GM19035 (cell line): ENCODE measurements around the gene BEND5.

Experiments
- ATAC-seq: cut with Tn5 transposase; IDR thresholded peaks from one replicate; pipeline ENCODE4 v1.9.1; 2021; ENCODE audit not compliant: unreplicated experiment

The BEND5 gene, protein sequence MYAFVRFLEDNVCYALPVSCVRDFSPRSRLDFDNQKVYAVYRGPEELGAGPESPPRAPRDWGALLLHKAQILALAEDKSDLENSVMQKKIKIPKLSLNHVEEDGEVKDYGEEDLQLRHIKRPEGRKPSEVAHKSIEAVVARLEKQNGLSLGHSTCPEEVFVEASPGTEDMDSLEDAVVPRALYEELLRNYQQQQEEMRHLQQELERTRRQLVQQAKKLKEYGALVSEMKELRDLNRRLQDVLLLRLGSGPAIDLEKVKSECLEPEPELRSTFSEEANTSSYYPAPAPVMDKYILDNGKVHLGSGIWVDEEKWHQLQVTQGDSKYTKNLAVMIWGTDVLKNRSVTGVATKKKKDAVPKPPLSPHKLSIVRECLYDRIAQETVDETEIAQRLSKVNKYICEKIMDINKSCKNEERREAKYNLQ

DNA sequence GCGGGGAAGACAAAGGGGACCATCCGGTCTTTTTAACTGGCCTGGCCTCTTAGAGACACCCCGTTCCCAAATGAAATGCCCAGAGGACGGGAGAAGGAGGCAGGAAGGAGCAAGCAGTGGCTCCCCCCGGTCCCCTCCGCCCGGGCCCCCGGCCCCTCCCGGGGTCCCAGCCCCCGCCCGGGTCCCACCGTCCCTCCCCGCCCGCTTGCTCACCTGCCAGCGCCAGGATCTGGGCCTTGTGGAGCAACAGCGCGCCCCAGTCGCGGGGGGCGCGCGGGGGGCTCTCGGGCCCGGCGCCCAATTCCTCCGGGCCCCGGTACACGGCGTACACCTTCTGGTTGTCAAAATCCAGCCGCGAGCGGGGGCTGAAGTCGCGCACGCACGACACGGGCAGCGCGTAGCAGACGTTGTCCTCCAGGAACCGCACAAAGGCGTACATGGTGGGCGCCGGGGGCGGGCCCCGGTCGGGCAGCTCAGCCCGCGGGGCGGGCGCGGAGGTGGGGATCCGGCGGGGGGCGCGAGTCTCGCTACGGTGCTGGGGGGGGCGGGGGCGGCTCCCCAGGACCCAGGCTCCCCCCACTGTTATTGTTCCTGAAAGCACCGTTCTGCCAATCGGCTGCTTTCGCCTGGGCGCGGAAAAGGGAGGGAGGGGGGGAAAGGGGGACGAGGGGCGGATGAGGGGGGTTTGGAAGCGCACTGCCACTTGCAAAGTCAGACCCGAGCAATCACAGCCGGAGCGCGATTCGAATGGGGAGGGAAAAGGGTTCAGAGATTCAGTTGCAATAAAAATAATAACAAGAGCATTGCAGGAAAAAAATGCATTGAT, at the start of gene BEND5:
BEND5 (minus strand) TSS at position 499 of the 826 bp plus-strand sequence; CDS start at position 439, 60 bp downstream.
- ATAC-seq, result no peak

DNA sequence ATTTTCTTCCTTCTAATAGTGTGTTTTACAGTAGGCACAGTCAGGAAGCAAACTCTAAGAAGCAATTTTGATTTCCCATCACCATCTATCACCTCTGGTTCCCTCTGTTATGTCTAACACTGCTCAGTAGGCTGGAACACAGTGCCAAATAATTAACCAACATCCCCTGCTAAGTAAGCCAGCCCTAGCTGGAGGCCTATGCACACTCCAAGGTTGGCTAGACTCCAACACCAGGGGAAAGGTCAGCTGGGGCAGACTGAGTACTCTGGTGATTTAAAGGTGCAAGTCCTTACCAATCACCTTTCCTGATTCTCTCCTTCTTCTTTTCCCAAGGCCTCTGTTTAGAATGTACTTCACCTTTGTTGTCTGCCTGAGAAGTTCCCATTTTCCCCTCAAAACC, 46.5 kb upstream of the BEND5 start:
- ATAC-seq, result no peak

DNA sequence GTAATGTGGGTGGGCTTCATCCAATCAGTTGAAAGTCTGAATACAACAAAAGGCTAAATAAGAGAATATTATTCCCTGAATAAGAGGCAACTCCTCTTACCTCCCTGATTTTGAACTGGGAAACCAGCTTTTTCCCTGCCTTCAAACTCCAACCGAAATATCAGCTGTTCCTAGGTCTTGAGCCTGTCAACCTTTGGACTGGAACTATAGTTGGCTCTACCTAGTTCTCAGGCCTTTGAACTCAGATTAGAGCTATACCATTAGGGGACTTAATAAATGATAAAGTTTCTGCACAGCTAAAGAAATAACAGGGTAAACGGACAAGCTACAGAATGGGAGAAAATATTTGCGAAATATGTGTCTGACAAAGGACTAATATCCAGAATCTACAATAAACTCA, 43.8 kb upstream of the BEND5 start:
- no peak for ATAC-seq

DNA sequence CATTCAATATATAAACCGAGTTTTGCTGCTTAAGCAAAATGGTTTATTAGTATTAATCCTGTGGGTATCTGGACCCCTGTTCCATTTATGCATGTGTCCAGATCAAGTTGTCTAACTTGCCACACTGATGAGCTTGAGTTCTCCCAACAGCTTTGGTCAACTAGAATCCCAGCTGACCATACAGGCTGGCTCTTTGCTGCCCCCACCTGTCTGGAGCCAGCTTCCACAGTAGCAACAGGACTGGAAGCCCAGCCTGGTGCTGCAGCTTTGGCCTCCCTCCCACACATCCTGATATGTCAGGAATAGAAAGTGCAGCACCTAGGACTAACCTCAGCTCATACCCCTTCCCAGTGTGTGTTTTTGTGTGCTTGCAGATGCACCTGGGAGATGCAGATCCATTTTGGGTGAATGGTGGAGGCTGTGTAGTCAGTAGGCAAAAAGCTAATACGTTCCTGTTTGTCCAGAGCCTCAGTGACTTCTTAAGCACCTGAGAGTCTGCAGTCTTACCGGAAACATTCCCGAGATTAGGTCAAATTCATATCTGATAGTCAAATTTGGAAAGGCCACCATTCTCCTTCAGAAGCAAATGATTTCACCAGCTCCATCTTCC, 40.9 kb upstream of the BEND5 start:
- no peak for ATAC-seq

DNA sequence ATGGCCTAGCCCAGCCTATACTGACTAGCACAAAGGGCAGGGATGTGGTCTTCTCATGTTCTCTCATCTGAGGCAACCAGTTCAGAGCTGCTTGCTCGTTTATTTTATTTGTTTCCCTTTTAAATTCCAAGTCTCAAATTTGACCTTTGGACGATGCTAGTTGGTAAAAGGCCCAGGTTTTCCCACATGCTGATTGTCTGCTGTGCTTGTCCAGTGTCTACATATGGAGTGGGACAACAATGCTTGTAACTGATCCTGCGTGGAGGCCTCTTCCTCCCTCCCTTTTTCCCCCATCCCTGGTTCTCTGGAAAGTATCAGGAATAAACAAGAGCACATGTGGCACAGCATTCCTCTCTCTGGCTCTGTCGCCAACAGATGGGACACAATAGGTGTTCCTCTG, 34.0 kb upstream of the BEND5 start:
- ATAC-seq, result no peak

DNA sequence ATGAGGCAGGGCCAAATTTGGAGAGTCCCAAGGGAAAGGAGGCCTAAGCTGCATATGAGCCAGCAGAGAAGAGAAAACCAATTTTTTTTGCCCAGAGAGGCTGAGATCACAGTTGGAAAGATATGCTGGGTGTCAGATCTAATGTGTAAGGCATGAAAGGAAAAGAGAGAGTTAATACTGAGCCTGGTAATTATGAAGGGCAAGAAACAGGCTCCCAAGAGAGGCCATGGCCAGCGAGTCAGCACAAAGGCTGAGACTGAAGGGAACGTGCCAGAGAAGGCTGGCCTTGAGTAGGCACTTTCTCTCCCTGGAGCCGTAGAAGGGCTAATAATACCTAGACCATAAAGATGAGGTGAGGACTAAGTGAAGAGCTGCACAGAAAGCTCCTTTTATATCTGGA, 31.8 kb upstream of the BEND5 start:
- no peak for ATAC-seq

DNA sequence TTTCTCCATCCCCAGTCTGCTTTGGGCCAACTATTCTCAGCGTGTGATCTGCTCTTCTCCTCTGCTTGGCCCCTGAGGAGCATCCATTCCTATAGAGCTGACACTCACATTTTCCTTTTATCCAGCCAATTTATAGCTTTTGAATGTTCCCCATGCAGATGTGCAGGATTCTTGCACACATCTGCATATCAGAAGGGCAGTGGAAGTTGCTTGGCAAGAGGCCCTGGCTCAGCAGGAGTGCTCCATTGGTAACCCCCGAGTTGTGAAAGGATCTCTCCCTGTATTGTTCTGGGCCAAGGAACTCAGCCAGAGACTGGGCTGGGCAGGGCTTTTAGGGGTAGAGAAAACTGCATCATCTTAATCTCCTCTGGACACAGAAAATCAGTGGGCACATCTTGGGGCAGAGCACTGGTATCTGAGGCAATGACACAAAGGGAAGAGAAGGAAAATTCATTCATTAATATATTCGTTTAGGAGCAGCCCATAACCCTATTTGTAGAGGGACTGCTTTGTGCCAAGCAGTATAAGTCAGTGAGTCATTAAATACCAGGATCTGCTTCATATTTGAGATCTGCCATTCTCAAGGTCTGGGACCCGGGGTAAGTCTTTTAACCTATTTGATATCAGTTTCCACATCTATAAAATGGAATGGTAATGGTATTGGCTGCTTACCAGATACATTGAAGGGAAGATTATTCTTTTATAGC, 31.0 kb upstream of the BEND5 start:
- no peak for ATAC-seq

DNA sequence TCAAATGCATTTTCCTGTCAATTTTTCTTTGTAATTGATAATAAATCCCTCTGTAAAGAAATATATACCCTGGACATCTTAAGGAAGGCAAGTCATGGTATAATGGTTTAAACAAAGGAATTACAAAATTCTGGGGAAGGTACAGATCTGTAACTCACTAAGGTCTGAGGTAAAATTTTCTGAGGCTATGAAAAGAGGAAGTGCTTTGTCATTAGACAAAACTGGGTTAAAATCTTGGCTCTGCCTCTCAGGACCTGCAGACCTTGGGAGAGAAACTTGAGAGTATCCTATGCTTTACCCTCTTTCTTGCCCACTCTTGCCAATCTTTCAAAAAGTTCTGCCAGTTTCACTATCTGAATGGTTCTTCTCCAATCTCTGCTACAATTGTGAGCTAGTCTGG, 26.8 kb upstream of the BEND5 start:
- no peak for ATAC-seq

DNA sequence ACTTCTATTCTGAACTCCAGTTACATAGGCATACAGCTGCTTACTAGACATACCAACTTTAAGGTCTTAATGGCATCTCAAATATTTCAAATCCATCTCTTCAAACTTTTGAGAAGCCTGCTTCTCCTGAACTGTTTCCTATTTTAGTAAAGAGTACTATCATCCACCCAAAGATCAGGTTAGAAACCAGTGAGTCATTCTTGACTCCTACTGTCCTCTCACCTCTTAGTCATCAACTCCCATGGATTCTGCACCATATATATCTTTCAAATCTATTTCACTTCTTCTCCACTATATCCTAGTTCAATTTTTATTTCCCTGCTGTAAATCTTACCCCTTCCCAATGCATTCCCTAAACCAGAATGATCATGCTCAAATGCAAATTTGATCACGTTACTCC, 18.1 kb upstream of the BEND5 start:
- ATAC-seq, result no peak

DNA sequence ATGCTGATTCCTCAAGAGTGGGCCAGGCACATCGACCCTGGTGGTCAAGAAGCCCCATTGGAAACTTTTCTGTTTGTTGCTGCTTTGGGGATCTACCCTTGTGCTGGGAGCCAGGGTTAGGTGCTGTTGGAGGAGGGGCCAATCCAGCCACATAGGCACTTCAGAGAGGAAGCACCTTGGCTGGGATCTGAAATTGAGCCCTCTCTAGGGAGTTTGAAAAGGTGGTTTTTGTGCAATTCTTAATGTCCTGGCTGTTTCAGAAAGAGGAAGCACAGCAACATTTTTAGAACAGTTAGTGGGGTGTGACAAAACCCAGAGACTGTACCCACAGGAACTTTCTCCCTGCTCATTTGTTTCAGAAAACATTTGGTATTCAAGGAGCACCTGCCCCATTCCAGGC, 17.2 kb upstream of the BEND5 start:
- peak; percentile 52 for ATAC-seq

DNA sequence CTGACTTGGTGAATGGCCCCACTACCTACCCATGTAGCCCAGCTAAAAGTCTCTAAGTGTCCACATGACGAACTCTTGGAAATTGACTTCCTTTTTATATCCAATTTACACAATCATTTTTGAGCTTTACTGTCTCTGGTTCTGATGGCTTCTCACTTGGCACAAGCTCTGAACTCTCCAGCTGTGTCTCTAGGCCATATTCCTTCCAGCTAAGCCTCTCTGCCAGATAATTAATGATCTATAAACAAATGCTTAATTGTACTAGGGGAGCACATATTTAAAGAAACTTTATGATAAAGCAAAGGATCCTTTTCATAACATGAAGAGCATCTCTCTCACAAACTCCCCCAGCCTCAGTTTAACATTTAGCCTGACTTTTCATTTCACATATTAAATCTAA, 16.3 kb upstream of the BEND5 start:
- ATAC-seq, result no peak

DNA sequence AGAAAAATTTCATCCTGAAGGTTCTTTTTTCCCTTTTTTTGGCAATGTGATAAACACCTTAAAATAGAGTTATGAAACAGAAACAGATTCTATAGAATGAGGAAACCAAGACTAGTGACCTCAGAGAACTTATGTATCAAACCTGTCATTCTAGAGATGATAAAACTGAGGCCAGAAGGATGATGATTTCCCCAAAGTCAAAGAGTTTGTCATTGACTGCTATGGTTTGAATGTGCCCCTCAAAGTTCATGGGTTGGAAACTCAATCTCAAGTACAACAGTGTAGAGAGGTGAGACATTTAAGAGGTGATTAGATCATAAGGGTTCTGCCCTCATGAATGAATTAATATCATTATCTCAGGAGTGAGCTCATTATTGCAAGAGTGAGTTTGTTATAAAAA, 13.7 kb upstream of the BEND5 start:
- peak; percentile 54 for ATAC-seq

DNA sequence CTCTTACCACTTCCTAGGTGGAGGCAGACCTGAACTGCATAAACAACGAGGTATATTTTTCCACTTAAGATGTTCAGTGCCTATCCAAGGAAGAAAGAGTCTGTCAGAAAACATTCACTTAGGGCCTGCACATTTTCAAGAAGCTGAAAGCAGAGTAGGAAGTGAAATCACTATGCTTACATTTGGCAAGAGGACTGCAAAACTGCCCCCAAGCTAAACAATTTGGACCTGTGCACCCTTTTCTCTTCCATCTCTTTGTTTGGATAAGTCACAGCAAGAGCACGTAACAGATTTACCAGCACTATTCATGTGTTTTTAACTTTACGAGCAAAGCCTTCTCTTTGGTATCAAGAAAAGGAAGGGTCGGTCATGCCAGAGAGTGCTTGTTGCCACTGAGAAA, 13.2 kb upstream of the BEND5 start:
- ATAC-seq, result no peak

DNA sequence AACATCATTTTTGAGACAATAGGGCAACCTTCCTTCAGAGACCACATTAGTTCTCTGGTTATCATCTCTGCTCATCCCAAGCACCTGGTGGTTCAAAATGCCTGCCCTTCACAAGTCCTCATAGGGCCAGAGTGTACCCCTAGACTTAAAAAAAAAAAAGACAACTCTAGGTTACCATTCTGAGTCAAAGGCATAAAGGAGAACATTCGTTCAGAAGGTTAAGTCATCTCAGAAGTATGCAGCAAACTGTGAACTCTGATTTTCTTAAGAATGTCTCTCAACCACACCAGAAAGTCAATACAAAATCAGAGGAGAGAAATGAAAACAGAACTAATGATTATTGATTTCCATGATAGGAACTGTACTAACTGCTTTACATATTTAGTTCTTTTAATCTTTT, 9.2 kb upstream of the BEND5 start:
- no peak for ATAC-seq

DNA sequence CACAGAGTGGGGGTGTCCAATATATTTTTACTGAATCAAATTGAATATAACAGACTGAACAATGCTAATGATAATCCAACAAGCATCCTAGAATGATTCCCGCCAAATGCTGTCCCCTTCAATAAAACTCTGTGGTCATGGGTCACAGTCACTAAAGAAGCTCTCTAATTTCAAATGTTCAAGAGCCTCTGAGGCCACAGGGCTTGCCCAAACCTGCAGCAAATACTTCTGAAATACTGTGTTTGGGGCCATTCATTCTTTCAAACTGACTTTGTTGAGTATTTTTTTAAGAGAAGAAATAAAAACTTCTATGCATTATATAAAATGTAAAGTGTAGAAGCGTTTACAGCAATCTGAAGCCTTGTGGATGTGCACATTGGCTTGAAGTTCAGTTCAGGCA, 7.6 kb upstream of the BEND5 start:
- ATAC-seq, result no peak

DNA sequence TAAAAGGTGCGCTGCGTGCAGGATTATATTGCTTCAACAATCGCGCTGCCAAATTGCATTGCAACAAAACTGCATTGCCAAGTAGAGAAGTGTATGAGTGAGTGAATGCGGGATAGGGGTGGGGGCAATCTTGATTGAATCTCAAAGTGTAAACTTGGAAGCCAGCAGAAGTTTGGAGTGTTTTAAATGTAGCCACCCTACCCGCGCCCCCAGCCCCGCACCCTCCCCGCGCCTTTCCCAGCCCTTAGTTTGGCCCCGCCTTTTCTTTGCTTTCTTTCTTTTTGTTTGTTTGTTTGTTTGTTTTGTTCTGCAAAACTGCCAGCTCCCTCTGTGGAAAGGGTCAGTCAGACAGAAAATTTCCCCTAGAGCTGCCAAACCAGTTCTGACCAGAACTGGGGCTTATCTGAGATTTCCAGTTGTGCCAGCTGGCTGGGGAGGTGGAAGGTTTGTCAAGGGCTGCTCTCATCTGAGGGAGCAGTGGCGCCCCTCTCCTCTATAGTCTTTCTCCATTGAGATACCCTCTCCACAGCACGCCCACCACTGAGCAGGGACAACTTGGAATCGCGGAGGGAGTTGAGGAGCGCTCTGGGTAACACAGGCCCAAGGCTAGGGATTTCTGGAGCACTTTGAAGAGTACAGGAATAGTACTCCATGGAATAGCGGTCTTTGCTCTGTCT, 666 bp upstream of the BEND5 start:
- no peak for ATAC-seq

DNA sequence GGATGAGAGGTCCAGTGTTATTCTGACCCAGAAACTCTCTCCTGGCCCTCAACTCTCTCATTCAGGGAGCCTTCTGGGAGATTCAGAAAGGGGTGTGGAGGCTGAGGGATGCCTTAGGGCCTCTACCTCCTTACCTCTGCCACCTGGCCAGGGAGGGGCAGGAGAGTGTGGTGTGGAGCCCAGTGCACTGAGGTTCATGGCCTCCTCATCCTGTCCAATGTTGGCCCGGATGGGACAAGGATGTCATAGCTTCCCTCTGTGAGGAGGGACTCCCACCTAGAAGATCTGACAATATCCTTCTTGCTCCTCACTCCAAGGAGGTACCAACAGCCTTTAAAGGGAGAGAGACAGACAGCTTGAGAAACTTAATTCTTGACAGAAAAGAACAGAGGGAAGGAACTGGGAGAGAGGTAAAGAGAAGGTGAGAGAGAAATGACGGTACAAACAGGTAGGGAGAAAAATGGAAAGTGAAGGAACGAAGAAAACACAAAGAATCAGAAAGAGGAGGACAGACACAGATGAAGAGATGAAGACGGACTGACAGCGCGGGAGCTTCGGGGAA, 779 bp downstream of the BEND5 start:
- ATAC-seq, result no peak

DNA sequence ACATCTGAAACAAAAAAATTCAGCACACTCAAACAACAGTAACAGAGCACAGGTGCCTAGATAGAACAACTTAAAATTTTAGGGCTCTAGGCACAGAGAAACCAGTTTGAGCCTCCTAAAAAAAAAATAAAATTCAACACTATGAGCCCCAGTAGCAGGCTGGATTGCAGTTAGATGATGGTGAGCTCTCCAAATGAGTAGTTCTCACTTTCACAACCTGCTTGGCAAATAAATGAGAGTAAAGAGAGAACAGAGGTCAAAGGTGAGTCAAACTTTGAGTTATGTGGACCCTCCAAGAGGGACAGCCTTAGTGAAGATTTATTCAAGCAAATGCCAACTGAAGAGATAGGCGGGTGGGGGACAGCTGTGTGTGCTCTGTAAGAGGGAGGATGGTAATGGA, 3.6 kb downstream of the BEND5 start:
- ATAC-seq, result no peak

DNA sequence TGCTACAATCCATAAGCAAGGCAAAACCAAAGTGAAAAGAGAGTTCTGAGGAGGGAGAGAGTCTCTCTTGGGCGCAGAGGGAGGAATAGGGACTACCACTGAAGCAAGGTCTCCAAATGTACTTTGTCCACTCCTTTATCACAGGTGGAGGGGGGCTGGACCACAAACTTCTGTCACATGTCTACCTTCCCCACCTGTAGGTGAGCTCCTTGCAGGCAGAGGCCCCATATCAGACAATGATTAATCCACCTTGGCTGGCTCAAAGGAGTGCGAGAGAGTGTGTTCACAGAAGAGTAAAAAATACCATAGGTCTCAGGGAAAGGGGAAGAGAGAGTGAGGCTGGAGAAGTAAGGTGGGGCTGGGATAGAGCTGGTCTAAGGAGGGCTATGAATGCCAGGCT, 4.5 kb downstream of the BEND5 start:
- ATAC-seq, result no peak

DNA sequence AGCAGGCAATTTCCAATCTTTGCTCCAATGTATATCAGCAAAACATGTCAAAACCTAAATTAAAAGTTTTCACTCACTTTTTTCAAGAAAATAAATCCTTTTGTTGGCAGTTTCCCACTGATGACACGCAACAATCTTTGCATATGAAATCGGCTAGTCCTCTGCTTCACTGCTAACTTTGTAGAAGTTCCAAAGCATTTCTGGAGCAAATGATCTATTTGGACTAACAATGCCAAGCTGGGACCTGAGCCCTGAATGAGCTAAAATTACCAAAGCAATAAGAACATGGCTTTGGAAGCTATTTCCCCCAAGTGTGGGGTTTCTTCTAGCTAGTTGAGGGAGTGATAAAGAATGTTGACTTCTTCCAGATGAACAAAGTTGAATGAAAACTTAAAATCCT, 5.1 kb downstream of the BEND5 start:
- ATAC-seq, result no peak
